Measurements from ENCODE around the gene OPCML.

- no peak for TF ChIP-seq CTCF (IDR thresholded peaks at IDR 0.05)
- TF ChIP-seq POLR2AphosphoS5 (IDR thresholded peaks at IDR 0.05), result no peak
- no peak for TF ChIP-seq EP300 (IDR thresholded peaks at IDR 0.05)
These were observed 861.2 kb downstream of the OPCML start for GRCh38 chr11:132670921-132671675.

Measured in suprapubic skin (tissue), 4 donors.